G401.6 (cell line): ENCODE results near the gene LINC00237.

Experiments used
- FAIRE-seq: peaks from 2 replicates; lab custom pipeline; 2012; peaks lifted over from hg19 to GRCh38; lab: Jason Lieb, UNC

The LINC00237 gene

DNA sequence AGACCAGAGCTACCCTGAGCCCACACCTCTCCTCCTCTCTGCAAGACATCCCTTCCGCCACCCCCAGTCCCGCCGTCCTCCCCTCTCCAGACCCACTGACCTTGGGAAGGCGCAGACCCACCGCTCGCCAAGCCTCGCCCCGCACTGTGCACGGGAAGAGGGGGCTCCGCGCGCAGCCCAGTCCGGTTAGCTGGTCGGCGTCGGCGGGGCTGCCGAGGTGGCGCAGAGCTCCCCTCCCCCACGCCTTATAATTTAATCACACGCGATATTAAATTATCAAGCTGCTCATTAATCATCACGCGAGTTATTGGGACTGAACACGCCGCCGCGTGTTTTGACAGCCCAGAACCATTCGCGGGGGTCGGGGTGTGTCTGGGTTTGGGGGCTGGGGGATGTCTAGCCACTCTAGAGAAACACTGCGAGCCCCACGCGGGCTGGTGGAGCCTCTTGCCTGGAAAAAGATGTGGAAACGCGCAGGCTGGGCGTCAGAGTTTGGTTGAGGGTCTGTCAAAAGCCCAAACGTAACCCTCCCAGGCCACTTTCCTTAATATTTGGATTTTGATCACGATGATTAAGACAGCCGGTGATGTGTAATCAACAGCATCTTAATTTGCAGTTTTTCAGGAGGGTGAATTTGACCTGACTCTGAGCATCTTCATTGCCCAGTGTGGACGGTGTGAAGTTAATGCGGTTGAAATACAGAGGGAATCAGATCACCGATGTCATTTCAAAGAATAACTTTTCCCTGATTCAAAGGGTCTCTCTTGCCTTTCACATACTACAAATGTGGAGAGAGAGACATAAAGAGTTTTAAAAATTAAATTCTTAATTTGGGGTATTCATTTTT is at the start of gene LINC00237:
Gene LINC00237, minus strand, starts transcription at position 188 of the 847 bp plus-strand sequence.
- FAIRE-seq, result no peak

DNA sequence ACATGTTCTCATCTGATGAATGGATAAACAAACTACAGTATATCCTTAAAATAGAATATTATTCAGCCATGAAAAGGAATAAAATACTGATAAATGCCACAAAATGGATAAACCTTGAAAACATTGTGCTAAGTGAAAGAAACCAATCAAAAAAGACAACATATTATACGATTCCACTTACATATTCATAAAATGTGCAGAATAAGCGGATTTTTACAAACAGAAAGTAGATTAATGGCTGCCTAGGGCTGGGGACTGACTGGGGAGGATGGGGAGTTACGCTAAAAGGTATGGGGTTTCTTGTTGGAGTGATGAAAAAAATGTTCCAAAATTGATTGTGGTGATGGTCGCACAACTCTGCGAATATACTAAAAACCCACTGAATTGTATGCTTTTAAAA is 49.1 kb upstream of the LINC00237 start:
- FAIRE-seq, result no peak

DNA sequence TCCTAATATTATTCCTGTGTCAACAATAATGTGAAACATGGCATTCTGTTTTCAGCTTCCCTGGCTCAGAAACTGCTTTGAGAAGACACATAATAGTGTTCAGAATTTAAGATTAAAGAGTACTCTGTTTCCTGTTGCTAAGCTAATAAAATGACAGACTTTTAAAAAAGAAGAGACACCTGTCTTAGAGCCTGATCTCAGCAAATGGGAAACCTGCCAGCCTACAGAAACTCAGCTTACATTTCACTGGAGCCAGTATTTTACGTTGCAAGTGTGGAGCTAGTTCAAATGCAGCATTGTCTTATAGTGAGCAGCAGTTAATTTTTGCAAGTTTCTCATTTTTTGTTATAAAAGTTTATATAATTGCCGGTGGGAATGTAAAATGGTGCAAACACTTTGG is 48.5 kb upstream of the LINC00237 start:
- FAIRE-seq, result no peak

DNA sequence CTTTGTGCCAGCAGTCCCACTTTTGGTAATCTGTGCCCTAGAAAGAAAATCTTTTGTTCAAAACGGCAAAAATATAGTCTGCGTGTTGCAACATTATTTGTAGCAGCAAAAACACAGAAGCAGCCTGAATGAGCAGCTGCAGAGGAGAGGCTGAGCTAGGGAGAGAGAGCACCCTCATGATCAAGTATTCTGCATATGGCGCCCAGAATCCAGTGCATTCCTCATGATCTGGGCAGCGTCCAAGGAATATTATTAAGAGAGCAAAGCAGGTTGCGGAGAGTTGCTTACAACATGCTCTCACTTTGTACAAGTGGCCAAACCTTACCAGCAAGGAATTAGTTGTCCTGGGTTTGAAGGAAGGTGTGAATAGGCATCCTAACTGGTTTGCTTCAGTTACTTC is 45.6 kb upstream of the LINC00237 start:
- FAIRE-seq, result no peak

DNA sequence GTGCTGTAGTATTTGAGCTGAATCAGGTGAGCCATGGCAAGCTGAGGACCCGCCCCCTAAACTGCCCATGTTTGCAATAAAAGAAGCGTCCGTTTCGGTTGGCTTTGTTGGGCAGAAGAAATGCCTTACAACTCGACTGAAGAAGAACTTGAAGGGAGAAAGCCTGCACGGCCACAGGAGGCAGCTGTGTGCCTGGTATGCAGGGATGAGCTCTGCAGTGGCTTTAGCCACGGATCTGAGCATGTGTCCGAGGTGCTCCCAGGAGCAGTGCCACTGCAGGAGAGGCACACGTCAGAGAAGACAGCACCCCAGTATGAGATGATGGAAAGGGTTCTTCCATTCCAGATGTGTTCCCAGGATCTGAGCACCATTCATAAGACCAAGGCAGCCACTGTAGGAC is 43.2 kb upstream of the LINC00237 start:
- FAIRE-seq, result no peak

DNA sequence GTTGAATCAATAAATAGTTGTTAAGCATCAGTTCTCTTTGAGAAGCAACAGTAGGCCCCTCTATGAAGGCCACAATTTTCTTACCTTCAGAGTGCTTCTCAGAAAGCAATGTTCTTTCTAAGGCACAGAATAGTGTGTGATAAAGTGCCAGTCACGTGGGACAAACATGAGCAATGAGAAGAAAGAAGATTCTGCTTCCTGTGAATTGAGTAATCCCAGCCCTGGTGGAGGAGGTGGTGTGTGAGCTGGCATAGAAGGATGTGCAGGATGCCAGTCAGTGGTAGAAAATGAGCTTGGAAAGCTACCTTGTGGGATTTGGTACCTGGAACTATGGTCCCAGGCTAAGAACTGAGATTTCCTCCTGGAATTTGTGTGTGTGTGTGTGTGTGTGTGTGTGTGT is 41.4 kb upstream of the LINC00237 start:
- FAIRE-seq, result no peak

DNA sequence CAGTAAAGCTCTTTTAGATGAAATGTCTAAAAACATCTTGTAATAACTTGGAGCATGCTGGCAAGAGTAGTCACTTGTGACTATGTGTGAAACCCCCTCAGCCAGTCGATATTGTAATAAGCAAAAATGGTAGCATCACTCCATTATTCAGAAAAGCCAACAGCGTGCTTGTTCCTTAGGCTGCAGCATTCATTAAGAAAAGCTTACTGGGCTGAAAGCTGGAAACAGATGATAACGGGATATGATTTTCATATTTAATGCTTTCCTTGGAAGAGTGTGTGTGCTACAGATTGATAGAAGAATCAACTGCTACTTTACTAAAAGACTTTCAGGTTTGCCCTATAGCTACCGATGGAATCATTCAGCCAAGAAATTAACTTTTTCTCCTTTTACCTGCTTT is 40.1 kb upstream of the LINC00237 start:
- no peak for FAIRE-seq

DNA sequence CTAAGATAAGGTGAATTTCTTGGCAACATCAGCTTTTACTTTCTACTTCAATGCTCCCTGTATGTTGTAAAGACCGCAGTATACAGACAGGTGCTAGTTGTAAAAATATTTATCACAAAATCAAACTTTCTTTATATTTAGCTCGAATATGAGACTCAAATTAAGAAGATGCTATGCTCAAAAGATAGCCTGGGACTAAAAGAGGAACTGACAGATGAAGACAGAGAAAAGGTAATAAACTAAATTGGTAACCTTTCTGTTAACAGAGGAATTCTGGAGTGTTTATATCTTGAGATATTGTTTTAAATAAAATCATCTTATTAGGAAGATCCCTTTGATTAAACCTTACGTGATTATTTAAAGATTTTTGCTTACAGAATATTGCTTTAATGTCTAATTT is 39.3 kb upstream of the LINC00237 start:
- FAIRE-seq, result no peak

DNA sequence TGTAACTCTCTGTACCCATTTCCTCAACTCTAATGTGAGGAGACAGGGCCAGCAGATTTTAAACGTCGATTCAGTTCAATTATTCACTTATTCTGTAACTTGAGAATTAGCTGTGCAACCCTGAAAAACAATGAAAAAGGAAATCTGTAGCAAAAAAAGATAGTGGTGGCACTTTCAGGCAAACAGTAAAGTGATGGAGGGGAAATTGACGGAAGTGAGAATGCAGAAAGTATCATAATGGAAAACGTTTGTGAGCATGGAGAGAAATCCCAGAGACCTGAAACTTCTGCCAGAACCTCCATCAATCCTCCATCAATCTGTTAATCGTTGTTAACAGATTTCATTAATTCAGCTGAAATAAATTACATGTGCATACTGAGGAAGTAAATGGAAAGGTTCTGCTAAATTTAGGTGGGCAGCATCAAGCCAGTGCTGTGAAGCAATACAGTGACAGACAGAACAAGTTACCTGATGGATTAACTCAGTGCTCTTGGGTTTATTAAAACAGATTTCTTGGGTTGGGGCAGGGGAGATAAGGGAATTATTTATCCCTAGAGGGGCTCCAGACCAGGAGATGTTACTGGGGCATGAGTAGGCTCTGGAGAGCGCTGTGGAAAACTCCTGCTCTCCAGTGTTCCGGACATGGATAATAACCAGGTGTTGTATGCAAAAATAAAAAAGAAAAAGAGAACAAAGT is 37.2 kb upstream of the LINC00237 start:
- no peak for FAIRE-seq

DNA sequence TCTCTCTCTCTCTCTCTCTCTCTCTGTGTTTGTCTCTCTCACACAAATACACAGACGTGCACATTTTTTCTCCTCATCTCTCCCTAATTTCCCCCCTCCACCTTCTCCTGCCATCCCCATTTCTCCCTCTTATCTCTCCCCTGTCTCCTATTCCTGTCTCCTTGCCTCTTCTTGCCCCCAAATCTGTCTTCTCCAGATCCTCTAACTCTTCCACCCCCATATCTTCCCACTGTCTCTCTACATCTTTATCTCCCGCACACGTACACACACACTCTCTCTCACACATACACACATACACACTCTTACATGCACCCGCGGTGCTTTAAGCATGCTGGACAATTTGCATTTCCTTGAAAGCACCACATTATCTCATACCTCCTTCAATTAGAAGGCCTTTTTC is 35.7 kb upstream of the LINC00237 start:
- FAIRE-seq, result no peak

DNA sequence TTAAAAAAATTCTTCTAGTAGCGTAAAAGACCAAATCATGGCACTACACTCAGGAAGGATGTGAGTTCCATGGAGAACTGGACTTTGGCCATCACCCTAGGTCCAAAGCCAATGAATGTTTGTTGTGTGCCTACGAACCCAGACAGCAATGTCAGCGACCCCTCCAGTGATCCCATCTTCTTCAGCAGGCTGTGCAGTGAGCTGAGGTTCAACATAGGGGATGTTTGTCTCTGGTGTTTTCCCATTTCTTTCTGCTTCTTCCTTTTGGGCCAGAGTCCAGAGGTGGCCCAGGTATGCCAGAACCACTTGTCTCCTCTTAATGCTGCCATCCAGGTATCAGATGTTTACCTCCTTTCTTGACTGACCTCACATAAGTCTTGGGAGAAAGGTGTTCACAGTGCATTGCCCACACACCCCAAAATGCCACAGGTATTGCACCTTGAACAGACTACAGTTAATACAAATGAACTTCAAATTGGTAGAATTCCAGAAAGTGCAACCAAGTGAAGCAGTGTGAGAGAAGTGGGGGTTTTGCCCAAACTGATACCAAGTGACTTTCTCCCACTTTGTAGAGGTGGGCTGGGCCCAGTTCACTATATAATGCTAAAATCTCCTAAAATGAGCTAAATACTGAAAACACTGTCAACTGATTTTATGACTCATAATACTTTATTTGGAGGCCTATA is 33.9 kb upstream of the LINC00237 start:
- FAIRE-seq, result no peak

DNA sequence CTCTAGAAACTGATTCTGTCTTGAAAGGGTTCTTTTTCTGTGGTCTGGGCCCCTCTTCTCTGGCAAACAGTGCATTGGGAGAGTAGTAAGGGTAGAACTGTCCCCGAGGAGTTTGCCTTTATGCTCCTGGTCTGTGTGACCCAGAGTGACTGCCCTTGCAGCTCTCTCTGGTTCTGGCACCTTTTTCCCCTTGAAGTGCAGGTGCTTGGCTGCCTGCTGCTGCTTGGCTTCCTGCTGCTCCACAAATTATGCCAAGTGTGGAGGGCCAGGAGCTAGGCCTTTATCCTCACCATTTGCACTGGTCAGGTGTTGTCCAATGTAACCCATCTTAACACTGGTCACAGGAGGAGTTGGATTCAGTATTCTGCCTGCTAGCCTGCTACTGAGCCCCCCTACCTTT is 30.9 kb upstream of the LINC00237 start:
- FAIRE-seq, result no peak

DNA sequence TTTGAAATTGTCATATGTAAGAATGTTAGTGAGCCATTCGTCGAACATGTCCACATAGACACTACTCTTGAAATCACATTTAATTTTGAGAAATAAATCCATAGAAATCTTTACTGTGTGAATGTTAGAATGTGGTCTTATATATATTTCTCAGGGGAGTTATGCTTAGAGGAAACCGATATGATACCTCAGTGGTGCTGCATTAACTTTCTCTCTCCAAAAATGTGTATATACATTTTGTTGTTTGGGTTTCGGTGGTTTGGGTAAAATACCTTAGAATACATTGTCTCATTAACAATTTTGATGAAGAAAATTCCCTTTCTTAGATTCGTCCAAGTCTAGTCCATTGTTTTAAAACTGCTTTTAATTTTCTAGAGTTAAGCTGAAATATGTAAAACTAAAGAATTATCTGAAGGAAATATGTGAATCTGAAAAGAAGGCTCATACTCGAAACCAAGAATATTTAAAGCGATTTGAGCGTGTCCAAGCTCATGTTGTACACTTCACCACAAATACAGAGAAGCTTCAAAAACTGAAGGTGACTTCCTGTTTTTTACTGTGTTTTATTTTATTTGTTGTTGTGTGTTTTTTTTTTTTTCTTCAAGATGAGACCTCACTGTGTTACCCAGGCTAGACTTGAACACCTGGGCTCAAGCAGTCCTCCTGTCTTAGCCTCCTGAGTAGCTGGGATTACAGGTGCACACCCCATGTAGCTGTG is 30.0 kb upstream of the LINC00237 start:
- no peak for FAIRE-seq

DNA sequence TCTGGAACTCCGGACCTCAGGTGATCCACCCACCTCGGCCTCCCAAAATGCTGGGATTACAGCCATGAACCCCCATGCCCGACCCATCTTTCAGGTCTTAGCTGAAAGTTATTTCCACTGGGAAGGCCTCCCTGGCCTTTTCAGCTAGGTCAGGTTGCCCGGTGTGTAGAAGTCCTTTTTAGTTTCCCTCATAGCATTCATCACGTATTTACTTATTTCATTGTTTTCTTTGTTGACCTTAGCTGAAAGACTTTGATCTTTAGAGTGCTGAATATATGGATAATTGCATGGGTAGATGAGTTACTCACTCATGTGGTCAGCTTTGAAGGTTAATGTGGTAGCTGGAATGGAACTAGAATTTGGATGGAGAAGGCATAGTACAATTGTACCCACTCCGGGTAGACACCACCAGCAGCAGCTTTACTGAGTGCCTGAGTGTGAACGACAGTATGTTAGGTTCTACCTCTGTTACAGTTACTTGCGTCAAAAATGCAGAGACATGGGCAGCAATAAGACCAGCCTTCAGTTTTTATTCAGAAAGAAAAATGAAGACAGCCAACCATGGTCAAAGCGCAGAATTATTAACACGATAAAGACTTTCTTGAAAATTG is 28.8 kb upstream of the LINC00237 start:
- FAIRE-seq, result no peak

DNA sequence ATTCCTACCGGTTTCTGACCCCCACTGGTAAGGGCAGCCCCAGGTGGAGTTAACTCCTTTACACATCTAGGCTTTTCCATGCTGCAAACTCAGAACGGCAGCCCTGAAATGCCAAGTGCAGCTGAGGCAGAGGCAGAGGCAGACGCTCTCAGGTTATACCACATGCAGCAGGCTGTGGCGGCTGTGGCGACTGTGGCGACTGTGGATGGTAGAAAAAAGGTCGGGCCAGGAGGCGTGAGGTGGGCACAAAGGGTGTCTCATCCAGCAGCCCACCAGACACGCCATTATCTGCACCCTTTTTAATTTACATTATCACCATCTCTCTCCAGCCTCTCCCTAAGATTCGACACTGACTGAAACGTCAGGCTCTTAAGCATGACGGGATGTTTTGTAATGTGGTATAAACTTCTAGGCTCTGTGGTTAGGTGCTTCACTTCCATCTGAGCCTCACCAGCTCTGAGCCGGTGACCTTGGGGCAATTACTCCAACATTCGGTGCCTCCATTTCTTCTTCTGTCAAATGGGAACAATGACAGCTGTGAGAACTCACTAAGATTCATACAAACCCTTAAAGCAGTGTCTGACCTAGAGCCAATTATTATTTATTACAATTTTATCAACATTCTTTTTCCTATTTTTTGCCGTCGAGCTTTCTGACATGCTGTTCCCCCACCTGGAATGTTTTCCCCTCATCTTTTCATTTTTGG is 27.9 kb upstream of the LINC00237 start:
- FAIRE-seq, result no peak

DNA sequence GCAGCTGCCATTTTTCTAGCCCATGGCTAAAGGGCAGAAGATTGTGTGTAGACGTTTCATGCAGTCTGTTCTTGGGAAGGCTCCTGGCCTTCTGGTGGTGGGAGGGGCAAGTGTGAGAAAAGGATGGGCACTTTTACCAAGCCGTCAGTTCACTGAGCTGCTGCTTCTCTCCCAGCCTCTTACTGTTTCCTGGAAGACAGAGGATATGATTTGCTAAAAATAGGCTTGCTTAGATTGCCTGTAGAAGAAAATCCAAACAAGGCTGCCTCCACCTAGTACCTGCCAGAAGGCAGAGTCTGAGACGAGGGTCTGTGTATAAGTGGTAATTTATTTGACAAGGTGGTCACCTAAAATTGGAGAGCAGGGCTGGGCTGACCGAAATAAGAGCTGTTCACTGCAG is 27.2 kb upstream of the LINC00237 start:
- no peak for FAIRE-seq

DNA sequence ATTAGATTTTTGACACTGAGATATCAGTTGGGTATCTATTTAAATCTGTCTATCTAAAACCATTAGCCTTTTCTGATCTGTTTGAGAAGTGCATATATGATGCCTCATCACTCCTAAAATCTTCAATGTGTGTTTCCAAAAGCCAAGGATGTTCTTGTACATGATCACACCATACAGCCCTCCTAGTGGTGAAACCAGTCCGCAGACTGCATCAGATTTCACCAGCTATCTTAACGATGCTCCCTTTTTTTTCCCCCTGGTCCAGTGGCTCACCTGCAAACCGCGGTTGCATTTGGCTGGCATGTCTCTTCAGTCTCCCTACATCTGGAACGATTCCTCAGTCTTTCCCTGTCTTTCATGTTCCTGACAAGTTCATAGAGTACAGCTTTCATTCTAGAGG is 23.7 kb upstream of the LINC00237 start:
- no peak for FAIRE-seq

DNA sequence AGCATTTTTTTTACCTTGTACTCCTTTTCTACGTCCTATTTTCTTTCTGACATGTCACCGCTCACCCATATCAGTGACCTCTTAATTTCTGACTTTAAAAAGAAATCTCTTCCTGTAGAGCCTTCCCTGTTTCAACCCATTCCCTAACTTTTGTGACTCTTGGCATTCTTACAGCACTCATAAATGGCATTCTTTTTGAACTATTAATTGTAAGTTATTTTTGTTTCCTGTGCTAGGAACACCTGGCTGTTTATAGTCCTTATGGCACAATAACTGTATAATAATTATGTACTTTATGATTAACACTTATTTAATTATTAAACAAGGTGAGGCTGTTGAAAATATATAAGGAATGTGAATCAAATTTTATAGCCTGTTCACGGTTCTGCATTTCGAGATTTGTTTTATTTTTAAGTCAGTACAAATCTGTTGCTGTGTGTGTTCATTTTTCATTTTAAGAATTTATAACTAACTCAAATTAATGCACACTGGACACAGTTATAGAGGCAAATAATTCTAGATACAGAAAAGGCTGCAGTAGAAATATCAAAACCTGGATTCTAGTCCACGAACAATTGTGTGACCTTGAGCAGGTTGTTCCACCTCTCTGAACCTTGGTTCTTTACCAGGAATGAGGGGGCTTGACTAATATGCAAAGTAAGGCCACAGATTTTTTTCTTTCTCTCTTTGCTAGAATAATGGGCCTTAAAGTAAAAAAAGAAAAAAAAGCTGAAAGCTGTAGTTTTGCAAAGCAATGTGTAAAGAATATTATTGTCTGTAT is 21.2 kb upstream of the LINC00237 start:
- FAIRE-seq, result no peak

DNA sequence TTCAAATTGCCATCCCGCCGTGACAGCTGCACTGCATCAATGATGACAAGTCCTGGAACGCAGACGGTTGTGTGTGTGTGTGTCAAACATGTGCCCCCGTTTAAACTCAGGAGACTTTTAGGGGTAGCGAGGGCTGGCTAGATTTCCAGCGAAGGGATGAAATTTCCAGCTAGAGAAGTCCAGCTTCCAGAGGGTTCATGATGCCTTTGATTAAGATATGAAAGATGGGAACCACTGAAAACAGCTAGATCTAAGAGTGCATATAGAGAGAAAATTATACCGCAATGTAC is 20.4 kb upstream of the LINC00237 start:
- no peak for FAIRE-seq

DNA sequence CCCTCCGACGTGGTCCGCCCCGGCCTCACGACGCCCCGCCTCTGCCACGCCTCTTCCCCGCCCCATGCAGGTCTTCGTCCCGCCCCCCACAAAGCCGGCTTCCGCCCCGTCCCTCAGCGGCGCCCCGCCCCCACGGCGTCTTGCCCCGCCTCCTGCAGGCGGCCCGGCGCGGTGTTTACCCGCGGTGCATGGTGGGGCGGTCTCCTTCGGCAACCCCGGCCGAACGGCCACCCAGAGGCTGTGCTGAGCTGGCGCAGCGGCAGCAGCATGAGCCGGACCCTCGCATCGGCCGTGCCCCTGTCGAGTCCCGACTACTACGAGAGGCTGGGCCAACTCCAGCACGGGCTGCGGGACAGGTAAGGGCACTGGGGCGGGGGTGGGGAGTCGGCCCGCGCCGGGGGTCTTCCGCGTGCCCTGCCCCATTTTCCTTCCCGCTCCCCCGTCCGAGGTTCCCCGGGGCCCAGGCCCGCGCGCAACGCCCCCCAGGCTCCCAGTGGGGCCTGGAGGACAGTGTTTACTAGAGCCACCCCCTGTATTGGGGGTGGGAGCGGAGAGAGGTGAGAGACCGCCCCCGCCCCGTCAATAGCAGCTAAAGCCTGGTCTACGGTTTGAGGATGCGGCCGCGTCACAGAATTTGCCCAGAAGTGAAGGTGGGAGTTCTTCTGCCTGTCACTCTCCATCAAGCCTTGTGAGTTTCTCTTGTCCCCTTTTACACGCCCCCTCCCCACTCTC is 19.9 kb upstream of the LINC00237 start, which contains the start of gene KIZ:
Gene KIZ, plus strand, starts transcription at position 234 of the 732 bp plus-strand sequence. Its CDS starts 34 bp downstream, at position 268.
- peak; percentile 80 for FAIRE-seq
